GM21786 (cell line): ENCODE measurements around the gene MATN1.

Source experiments
- ATAC-seq: cut with Tn5 transposase; IDR thresholded peaks from one replicate; pipeline ENCODE4 v1.9.1; 2021; ENCODE audit not compliant: unreplicated experiment

MATN1 gene

DNA sequence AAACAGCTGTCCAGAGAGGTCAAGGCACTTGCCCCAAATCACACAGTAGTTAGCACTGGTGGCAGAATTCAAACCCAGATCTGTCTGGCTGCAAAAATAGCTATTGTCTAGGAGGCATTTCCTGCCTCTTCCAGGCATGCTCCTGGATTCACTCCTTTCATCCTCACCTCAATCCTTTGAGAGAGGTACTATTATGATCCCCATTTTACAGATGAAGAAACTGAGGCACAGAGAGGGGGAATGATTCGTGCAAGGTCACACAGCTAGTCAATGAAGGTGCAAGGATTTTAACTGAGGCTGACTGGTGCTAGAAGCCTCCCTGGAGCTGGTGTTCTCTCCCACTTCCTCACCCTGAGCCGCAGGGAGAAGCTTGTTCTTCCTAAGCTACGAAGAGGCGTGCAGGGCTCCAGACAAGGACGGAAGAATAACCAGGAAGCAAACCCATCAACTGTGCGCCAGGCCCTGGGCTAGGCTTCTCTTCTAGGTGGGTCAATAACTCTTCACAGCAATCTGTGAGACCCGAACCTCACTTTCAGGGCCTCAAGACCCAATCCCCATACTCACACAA, 34.8 kb upstream of the MATN1 start:
- ATAC-seq, result no peak

- ATAC-seq, result no peak
These were observed 34.2 kb upstream of the MATN1 start, which contains the start of gene LAPTM5 for GRCh38 chr1:30757352-30758120. Gene LAPTM5 (minus strand): TSS chr1:30757774. CDS start chr1:30757745, 29 bp downstream.

- no peak for ATAC-seq
These were observed 33.4 kb upstream of the MATN1 start for GRCh38 chr1:30756545-30757351.

DNA sequence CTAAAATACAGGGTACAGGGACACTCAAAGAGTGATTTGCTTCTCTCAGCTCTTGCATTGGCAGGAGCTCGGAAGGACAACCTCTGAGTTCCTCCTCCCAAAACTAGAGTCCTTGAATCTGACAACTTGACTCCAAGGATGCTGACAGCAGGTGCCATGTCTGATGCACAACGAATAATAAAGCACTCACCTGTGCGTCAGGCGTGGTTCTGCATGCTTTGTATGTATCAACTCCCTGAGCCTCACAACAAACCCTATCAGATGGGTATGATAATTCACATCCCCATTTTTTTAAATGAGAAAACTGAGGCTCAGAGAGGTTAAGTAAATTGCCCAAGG, 32.8 kb upstream of the MATN1 start:
- no peak for ATAC-seq

GRCh38 chr1:30755746-30756145, 32.4 kb upstream of the MATN1 start:
- ATAC-seq, result no peak

- ATAC-seq, result no peak
These were observed 31.9 kb upstream of the MATN1 start for GRCh38 chr1:30755334-30755733.

DNA sequence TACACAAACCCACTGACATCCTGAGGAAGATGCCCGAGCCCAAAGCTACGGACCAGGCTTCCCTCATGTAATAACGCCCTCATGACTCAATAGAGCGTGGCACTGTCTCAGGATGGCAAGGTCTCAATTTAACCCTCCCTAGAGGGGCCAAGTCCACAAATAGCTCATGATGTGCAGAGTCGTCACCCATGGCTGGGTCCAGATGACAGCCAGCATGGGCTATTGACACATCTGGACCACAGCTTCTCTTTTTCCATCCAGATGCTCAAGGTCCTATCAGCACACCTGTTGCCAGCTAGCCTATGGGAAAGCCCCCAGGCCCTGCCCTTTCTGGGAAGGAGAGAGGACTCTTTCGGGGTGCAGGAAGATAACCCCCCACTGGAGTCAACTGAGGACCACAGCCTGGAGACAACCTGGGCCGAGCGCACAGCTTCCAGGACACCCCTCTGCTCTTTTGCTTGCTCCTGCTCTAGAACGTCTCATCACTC, 31.3 kb upstream of the MATN1 start:
- ATAC-seq, result peak; percentile 53

GRCh38 chr1:30753660-30754123, 30.3 kb upstream of the MATN1 start:
- no peak for ATAC-seq

GRCh38 chr1:30753118-30753517, 29.7 kb upstream of the MATN1 start:
- ATAC-seq, result no peak

GRCh38 chr1:30752651-30752908, 29.2 kb upstream of the MATN1 start:
- ATAC-seq, result no peak

DNA sequence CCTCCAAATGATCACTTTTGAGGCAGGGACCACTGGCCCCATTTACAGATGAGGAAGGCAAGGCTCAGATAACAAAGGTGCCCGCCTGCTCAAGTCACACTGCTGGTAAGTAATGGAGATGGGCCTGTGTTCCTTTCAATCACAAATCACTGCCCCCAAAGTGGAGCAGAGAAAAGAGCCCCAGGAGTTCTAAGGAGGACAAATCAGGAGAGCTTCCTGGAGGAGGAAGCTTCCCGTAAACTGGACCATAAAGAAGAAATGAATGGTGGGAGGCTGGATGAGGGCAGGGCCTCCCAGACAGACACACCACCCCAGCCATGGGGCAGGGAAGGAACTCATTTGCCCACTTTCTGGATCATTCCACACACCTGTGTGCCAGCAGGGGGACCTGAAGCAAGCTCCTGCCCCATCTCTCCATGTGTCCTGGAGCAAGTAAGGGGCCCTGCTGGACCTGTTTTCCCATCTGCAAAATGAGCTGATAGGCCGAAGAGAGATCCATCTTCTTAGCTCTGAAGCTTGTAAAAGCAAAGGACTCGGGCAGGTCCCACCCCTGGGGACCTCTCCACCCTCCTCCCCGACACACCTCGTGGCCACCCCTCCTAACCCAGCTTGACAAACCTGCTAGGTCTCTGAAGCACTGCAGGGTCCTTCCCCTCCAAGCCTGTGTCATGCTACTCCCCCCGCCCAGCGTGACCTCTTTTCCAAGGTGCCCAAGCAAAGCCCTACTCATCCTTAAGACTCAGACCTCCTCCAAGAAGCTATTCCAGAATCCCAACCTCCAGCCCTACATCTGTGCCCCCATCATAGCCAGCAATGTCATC, 28.7 kb upstream of the MATN1 start:
- no peak for ATAC-seq

- peak; percentile 13 for ATAC-seq
These were observed 27.4 kb upstream of the MATN1 start for GRCh38 chr1:30750731-30751291.

GRCh38 chr1:30749691-30750583, 26.6 kb upstream of the MATN1 start:
- no peak for ATAC-seq

DNA sequence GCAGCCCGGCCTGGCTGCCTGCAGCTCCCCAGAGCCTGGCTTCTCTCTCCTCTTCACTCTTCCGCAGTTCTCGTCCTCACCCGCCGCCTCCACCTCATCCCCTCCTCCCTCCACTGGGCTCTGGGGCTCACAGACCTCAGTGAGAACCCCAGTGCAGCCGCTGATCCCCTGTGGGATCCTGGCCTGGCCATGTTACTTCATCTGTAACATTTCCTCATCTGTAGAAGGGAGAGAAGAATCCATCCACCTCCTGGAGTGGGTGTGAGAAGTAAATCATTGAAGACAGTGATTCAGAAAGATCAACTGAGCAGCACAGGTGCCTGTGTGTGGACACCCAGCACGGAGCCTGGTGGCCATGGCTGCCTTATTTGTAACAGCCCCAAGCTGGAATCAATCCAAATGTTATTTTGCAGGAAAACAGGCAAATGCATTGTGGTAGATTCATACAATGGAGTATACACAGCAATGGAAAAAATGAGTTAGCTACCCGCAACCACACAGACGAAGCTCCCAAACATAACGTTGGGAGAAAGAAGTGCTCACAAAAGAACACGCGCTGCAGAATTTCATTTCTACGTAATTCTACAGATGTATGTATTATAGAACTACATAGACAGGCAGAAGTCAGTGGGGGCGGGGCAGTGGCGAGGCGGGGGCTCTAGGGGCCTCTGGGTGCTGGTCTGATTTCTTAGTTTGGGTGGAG, 25.5 kb upstream of the MATN1 start:
- ATAC-seq, result no peak

DNA sequence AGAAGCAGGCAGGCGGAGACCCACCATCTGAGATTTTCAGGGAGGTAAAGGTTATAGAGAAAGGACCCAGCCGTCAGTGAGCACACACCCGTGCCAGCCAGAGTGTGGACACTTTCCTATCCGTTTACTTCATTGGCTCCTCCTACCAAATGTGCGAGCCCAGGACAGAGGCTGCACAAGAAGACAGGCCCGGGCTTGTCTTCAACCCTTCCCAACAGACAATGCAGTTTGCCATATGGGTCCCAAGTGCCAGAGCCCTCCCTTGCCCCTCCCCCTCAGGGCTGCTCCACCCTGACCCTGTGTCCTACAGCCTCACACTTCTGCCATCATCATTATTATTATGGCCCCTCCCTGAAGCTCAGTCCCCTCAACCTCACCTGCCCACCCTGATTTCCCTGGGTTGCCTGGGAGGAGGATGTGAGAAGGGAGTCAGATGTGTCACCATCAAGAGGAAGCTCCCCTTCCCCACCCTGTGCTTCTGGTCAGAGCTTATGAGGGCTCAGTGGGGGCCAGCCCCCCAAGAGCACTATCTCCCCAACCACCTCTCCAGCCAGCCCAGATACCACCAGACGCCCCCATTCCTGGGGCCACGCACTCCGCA, 24.8 kb upstream of the MATN1 start:
- ATAC-seq, result no peak

GRCh38 chr1:30747033-30748008, 23.9 kb upstream of the MATN1 start:
- no peak for ATAC-seq

DNA sequence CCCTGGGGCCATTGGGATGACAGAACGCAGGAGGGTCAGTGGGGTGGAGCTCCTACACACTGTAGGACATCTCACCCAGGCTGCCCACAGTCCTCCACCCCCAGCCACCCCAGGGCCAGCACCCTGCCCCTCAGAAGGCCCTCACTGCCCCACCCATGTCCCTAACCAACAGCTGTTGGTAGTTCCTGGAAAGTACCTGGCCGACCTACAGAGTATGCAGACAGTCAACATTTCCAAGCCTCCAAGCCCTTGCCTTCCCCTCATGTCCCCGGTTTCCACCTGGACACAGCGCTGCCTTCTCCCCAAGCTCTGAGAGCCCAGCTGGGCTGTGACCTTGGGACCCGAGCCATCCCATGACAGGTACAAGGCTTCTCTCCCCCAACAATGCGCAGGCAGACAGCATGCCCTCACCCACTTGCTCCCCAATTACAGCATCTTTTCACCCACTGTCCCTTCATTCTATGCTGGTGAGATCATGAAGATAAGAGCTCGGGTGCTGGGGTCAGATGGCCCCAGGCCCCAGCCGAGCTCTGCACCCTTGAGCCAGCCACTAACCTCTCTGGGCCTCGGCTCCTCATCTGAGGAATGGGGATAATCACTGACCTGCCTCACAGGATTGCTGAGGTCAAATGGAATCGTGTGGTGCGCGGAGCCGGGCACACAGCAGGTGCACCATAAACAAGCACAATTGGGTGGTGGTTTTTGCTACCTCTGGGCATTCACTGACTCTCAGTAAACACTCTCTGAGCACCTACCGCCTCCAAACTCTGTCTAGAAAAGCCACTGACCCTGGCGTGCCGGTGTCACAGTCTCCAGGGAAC, 23.0 kb upstream of the MATN1 start:
- ATAC-seq, result no peak
